GM12801 (cell line): Measurements from ENCODE around the gene NAB1.

ENCODE experiments used
- TF ChIP-seq, protein P1 (sequence below): IDR thresholded peaks from one replicate; pipeline ENCODE4 v1.5.1; 2011; ENCODE audit warnings: control low read depth; ENCODE audit not compliant: insufficient read length; ENCODE audit errors: extremely low read depth

Gene NAB1

DNA sequence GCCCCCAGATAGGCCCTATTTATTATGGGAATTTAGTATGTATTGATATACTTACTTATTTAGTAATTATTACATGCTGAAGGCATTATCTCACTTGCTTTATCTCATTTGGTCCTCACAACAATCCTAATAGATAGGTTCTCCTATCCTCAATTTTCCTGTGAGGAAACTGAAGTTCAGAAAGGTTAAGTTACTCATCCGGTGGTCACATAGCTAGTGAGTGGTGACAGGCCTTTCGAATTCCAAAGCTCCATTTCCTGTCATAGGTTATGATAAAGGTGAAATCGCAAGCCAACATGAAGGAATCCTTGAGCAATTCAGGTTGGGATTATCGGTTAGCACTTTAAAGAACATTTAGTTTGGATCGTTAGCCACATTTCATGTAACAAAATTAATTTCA, 33.3 kb downstream of the NAB1 start:
- TF ChIP-seq, protein P1, sequence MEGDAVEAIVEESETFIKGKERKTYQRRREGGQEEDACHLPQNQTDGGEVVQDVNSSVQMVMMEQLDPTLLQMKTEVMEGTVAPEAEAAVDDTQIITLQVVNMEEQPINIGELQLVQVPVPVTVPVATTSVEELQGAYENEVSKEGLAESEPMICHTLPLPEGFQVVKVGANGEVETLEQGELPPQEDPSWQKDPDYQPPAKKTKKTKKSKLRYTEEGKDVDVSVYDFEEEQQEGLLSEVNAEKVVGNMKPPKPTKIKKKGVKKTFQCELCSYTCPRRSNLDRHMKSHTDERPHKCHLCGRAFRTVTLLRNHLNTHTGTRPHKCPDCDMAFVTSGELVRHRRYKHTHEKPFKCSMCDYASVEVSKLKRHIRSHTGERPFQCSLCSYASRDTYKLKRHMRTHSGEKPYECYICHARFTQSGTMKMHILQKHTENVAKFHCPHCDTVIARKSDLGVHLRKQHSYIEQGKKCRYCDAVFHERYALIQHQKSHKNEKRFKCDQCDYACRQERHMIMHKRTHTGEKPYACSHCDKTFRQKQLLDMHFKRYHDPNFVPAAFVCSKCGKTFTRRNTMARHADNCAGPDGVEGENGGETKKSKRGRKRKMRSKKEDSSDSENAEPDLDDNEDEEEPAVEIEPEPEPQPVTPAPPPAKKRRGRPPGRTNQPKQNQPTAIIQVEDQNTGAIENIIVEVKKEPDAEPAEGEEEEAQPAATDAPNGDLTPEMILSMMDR: no peak

DNA sequence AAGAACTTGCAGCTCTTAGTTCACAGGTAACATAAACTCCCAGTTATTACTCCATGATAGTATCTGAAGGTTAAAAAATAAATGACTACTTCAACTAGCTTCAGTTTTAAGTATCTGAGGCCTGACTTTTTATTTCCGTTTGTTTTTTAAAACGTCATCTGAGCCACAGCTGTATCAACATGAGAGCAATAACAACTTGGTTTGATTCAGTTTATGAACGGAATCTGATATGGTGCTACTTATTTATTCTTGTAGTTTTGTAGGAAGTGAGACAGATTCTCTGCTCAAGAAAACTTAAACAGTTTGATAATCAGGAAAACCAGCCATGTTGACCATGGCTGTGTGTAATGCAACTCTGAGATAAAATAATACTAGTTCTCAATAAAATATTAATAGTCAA, 34.9 kb downstream of the NAB1 start:
- TF ChIP-seq, protein P1: no peak

DNA sequence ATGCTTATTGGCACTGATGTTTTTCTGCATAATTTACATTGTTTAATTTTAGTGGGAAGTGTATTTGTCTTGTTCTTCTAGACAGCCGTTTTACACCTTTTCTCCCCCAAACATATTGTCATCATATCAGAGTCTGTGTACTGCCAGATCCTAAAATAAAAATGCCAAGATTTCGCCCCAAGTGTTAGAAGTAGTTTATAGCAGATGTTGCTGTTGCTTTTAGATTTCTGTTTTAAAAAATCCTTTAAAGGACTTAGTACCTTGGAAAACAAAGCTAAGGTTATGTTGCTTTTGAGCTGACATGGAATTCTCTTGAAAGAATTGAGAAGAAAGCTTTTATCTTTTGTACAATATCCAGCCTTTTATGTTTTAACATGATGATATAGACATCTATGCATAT, 36.0 kb downstream of the NAB1 start:
- TF ChIP-seq, protein P1: no peak

DNA sequence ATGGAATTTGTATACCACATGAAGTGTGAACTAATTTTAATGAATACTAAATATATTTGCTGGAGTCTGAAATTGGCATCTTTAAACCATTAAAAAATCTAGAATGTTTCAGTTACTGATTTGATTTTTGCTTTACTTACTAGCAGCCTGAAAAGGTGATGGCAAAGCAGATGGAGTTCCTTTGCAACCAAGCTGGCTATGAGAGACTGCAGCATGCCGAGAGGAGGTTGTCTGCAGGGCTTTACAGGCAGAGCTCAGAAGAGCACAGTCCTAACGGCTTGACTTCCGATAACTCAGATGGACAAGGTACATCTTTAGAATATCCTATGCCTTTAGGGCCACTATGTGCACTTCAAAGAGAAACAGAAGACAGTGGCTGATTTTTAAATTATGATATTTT, 36.5 kb downstream of the NAB1 start:
- TF ChIP-seq, protein P1: no peak

DNA sequence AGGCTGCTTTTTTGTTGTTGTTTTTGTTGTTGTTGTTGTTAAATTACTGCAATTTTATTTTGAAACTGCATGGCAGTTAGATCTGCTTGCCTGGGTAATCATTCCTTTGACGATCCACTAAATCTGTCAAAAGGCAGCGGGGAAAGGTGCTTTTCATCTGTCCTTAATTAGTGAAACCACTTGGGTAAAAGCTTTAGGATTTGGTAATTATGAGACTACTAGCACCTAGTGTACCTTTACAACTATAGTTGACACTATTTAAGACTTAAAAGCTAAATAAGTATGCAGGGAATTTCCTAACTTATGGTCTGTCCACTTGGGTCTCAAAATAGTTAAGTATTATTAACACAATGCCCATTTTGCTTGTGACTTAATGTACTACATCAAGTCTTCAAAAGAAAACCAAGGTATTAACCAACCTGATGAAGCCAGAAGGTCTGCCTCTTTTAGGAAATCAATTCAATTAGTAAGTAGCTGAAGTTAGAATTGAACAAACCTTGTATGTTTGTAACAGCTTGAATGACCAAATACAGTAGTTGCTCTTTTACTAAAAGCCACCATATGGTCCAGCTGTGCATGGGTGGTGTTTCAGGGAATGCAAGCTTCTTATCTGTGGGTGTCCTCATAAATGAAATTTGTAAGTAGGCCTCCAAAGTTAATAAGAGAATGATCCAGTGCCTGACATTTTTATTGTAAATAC, 44.8 kb downstream of the NAB1 start:
- TF ChIP-seq, protein P1: no peak

DNA sequence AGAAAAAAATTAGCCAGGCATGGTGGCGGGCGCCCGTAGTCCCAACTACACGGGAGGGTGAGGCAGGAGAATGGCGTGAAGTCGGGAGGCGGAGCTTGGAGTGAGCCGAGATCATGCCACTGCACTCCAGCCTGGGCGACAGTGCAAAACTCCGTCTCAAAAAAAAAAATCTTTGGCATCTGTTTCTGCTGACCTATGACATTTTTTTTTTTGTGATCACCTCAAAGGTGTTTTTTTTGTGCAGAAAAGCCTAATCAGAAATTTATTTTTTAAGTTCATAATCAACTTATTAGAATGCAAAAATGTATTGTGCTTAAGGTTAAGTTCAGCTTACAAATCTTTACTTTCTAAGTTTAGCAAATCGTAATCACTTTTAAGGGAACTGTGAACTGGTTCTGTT, 45.6 kb downstream of the NAB1 start:
- TF ChIP-seq, protein P1: no peak

DNA sequence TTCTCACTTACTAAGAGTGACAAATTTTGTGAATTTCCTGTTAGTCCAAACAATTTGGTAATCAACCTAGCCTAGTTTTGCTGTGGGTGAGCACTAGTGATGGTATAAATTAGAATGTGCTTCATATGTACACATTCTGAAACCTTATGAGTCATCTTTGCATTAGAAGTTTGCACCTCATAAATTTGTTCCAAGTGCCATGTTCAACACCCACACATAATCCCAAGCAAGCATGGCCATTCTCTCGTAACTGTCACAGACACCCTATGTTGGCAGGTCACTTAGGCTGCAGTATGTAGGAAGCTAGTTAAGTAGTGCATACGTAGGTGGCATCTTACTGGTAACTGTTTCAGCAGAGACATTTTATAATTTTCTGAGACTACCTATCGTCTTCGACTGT, 46.9 kb downstream of the NAB1 start:
- TF ChIP-seq, protein P1: no peak
